ENCODE results near the gene KCTD21. TPM values are rescaled to one million over a fixed set of nuclear protein-coding genes. Genes with fewer than 3 reads are reported as not detected.

KCTD21 gene
- total RNA-seq, 1 donor from 2014 or later = 8.4 TPM

GRCh38 chr11:78140392-78141077 lies 47.9 kb downstream of the KCTD21 start:
- H3K36me3 Mint-ChIP-seq (ENCODE audit: low read depth) = peaks cover 23% of the 10 kb centered on the region
- no peak for TF ChIP-seq CTCF (conservative IDR thresholded peaks at IDR 0.05)

GRCh38 chr11:78139422-78140391 lies 48.7 kb downstream of the KCTD21 start, which contains the start of gene ALG8:
ALG8 (minus strand) TSS chr11:78139626; CDS start chr11:78139588, 38 bp downstream.
- peak; percentile 92 for DNase-seq (ENCODE audit: low read depth, low spot score)
- peaks cover 50% of the 10 kb centered on the region for H3K4me1 Mint-ChIP-seq
- no peaks in the 10 kb centered on the region for H3K27me3 Mint-ChIP-seq (ENCODE audit: low read depth)
- TF ChIP-seq CTCF (conservative IDR thresholded peaks at IDR 0.05) = no peak
- H3K36me3 Mint-ChIP-seq (ENCODE audit: low read depth) = peaks cover 25% of the 10 kb centered on the region
- H3K4me3 Mint-ChIP-seq = peak within 1 kb of the TSS; percentile 98
- peaks cover under 1% of the 10 kb centered on the region for H3K9me3 Mint-ChIP-seq
- H3K27ac Mint-ChIP-seq (ENCODE audit: unreplicated experiment) = peak within 1 kb of the TSS; percentile 95

More at GRCh38 chr11:78140392-78141077, 47.9 kb downstream of the KCTD21 start:
- DNase-seq (ENCODE audit: low read depth, low spot score) = no peak
- Mint-ChIP-seq H3K4me3 (peak overlapping the region; percentile 98), H3K9me3 (no peaks in the 10 kb centered on the region), H3K4me1 (peaks cover 50% of the 10 kb centered on the region), H3K27ac (ENCODE audit: unreplicated experiment) (peak overlapping the region; percentile 8), H3K27me3 (ENCODE audit: low read depth) (no peaks in the 10 kb centered on the region)

GRCh38 chr11:78138694-78139421 lies 49.6 kb downstream of the KCTD21 start:
- peaks cover 50% of the 10 kb centered on the region for H3K4me1 Mint-ChIP-seq
- H3K27me3 Mint-ChIP-seq (ENCODE audit: low read depth) = no peaks in the 10 kb centered on the region
- no peak for DNase-seq (ENCODE audit: low read depth, low spot score)
- H3K9me3 Mint-ChIP-seq = peaks cover 2% of the 10 kb centered on the region
- peak overlapping the region; percentile 98 for H3K4me3 Mint-ChIP-seq
- peaks cover 25% of the 10 kb centered on the region for H3K36me3 Mint-ChIP-seq (ENCODE audit: low read depth)
- peak overlapping the region; percentile 95 for H3K27ac Mint-ChIP-seq (ENCODE audit: unreplicated experiment)
- TF ChIP-seq CTCF (conservative IDR thresholded peaks at IDR 0.05) = peak; percentile 12

- H3K36me3 Mint-ChIP-seq (ENCODE audit: low read depth) = peaks cover 24% of the 10 kb centered on the region
- peaks cover 2% of the 10 kb centered on the region for H3K9me3 Mint-ChIP-seq
- no peak overlapping the region for H3K27ac Mint-ChIP-seq (ENCODE audit: unreplicated experiment)
Observed at GRCh38 chr11:78138291-78138690, 50.1 kb downstream of the KCTD21 start.

More at GRCh38 chr11:78138291-78138690, 50.1 kb downstream of the KCTD21 start:
- no peak for TF ChIP-seq CTCF (conservative IDR thresholded peaks at IDR 0.05)
- no peaks in the 10 kb centered on the region for H3K27me3 Mint-ChIP-seq (ENCODE audit: low read depth)
- peak overlapping the region; percentile 98 for H3K4me3 Mint-ChIP-seq
- H3K4me1 Mint-ChIP-seq = peaks cover 50% of the 10 kb centered on the region
- DNase-seq (ENCODE audit: low read depth, low spot score) = no peak
